ENCODE measurements around the gene ADSL.

GRCh38 chr22:40302149-40302548 lies 44.2 kb upstream of the ADSL start:
- no peak for TF ChIP-seq CTCF (IDR thresholded peaks at IDR 0.05)
- TF ChIP-seq POLR2A (IDR thresholded peaks at IDR 0.05): no peak
